IMR-90 (cell line): Measurements from ENCODE around the gene OMG.

Experiments used
- CTCF ChIP-seq: conservative IDR thresholded peaks from 2 replicates; pipeline ENCODE4 v1.5.1; 2012; ENCODE audit warnings: mild to moderate bottlenecking, low read depth, low read length, improper control_type of control experiment
- POLR2A ChIP-seq: IDR thresholded peaks from 2 replicates; pipeline ENCODE4 v1.6.1; 2012; ENCODE audit warnings: mild to moderate bottlenecking, low read depth, low read length

- TF ChIP-seq CTCF (no peak), POLR2A (no peak)
Measured at GRCh38 chr17:31295489-31295871, 1.6 kb downstream of the OMG start.
